ENCODE data around the gene TEX22. TPM values are rescaled to one million over a fixed set of nuclear protein-coding genes. Genes with fewer than 3 reads are reported as not detected.

Gene TEX22
- total RNA-seq, 1 donor from 2014 or later: 1.3 TPM

DNA sequence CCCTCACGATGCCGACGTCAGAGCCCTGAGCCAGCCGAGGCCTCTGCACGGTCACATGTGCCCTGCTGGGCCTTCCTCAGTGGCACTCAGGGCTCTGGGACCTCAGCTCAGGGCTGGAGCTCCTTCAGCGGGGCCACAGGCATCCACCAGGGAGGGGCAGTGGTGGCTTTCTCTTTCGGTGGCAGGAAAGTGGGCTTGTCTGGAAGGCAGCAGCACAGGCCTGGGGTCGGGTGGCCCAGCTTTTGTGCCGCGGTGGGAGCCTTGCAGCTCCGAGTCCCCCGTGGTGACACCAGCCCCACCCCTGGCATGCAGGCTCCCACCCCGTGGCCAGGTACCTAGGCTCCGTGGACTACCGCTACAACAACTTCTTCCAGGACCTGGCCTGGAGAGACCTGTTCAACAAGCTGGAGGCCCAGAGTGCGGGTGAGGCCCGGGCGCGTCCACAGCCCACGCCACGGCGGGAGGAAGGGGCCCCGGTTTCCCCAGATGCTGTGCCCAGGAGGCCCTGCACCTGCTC lies 14.2 kb upstream of the TEX22 start:
- no peak for DNase-seq (ENCODE audit: low spot score)

DNA sequence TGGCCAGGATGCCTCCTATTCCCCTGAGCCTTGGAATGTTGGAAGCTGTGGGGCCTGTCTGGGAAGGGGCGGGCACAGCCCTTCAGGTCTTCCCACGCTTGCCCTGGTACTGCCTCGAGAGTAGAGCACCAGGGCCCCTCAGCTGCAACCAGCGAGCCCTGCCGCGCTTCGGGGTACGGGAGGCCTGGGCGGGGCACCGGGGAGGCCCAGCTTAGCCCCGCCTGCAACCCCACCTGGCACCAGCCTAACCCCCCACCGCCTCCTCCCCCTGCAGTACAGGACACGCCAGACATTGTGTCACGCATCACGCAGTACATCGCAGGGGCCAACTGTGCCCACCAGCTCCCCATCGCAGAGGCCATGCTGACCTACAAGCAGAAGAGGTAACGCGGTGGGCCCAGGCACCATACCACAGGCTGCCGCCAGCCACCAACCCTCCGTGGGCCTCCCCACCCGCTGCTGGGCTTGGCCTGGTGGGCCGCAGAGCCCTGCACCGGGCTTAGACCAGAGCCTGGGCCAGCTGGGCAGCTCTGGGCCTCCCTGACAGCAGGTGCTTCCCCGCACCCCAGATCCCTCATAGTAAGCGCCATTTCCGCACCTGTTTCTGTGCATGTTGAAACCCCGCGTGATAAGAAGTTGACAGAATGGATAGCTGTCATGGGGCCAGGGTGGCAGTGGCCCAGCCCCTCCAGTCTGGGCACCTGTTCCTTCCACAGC lies 13.6 kb upstream of the TEX22 start:
- ATAC-seq (no peak), DNase-seq (ENCODE audit: low spot score) (no peak)

More for the DNA sequence above, 14.2 kb upstream of the TEX22 start:
- no peak for ATAC-seq

DNA sequence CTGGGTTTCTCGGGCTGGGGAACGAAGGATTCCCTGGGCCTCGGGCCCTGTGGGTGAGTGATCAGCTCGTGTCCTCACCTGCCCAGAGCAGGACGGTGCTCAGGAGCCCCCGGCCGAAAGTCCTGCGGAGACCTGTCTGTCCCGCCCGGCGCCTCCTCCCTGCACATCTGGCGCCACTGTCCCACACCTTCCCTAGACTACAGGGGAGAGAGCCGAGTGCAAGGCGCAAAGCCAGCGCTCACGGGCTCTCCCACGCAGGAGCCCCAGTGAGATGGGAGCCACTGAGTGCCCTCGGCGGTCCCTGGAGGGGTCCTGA lies 13.1 kb upstream of the TEX22 start:
- no peak for DNase-seq (ENCODE audit: low spot score)
- no peak for ATAC-seq

DNA sequence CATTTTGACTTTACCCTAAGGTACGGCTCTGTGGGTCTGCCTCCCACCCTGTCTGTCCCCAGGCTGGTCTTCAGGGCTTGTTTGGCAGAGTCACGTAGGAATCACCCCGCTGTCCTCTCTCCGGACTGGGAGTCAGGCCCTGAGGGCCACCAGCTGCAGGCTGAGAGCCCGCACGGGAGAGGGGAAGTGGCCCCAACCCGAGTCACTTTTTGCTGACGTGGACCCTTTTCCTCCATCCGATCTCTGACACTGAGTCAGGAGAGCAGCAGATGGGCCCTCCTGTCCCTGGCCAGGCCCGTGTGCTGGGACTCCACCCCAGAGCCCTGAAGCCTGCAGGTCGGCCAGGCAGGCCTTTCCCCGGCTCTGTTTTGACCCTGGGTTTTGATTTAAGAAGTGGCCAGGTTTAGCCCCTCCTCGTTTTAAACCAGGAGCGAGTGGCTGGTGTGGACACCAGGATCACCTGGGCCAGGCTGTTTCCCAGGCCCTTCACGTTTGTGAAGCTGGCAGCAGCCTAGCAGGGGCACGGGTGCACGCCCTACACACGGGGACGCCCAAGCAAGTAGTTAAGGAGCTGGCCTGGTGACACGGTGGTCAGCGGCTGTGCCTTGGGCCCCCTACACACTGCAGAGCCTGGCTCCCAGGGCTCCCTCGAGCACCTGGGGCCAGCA lies 12.5 kb upstream of the TEX22 start:
- peak; percentile 12 for ATAC-seq
- no peak for DNase-seq (ENCODE audit: low spot score)

DNA sequence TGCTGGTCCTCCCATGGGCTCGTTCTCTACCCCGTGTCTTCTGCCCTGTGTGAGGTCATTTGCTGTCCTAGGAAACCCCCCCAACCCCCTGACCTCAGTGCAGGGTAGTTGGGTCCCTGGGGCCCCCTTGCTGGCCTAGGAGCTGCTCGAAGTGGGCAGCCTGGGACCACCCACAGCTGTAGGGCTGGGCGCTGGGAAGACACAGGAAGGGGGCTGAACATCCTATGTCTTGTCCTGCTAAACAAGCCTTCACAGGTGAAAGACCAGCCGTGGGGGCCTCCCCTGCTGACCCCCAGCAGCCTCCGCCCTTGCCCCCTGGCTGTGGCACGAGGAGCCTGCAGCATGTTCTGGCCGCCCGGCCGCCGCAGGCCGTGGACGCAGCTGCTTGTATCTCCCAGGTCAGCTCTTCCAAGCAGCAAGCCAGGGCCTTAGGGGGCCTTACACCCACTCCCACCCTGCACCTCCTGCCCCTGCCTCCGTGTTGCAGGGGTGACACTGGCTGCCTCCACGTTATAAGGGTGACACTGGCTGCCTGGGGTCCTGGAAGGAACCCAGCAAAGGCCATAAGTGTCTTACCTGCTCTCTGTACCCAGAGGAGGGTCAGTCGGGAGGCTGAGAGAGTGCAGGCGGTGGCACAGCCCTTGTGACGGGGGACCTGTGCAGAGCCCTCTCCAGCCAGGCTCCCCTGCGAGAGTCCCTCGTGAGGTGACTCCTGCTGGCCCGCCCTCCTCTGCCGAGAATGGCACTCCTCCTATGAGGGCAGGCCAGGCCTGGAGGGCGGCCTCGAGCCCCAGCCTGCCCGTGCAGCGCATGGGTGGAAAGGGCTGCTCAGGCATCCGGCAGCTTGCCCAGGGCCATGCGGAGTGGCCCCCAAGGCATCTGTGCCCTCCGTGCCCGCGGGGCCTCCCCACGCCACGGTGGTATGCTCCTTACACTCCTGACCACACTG lies 11.5 kb upstream of the TEX22 start:
- DNase-seq (ENCODE audit: low spot score) (no peak), ATAC-seq (no peak)

DNA sequence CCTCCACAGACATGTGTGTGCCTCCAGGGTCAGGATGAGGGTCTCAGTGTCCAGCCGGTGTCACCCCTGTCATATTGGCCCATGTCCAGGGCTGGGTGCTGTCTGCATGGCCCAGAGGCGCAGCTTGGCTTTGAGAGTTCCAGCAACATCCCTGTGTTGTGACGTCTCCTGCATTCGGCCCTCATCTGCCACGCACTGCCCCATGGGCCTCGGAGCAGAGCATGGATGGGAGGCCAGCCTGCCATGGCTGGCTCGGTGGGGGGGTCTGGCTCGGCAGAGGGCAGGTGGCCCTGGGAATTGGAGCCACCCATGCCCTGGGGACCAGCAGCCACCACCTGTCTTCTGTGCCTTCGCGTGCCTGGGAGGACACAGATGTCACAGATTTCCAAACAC lies 10.8 kb upstream of the TEX22 start:
- ATAC-seq (no peak), DNase-seq (ENCODE audit: low spot score) (no peak)

DNA sequence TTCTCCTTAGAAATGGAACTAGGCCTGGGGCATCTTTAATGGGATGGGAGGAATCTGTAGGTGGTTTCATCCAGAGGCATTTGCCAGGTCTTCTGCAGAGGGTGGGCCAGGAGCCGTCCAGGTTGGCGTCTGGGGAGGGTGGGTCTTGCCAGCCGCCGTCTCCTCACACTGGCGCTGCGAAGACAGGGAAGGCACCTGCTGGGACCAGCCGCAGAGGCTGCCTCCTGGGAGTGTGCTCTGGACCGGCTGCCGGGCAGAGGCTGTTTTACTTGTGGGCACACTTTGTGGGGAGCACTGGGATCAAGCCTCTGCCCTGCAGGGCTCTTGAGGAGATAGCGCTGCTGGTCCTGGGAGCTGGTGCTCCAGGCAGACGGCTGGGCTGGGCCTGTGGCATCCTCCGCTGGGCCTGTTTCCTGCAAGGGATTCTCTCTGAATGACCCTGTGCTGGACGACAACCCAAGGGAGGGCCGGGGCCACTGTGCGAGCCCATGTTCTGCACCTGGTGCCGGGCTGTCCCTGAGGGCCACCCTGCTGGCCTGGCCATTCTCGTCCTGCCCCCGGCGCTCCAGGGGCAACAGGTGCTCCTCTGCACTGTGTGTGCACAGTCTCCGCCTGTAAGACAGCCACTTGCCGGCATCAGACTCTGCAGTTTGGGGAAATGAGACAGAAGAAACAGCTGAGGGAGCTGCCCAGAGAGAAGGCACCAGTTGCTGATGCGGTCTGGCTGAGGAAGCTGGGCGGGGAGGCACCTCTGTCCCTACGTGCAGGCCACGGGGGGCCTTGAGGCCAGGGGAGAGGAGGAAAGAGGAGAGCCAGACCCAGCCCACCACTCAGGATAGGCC lies 10.0 kb upstream of the TEX22 start:
- ATAC-seq (peak; percentile 14), DNase-seq (ENCODE audit: low spot score) (no peak)

DNA sequence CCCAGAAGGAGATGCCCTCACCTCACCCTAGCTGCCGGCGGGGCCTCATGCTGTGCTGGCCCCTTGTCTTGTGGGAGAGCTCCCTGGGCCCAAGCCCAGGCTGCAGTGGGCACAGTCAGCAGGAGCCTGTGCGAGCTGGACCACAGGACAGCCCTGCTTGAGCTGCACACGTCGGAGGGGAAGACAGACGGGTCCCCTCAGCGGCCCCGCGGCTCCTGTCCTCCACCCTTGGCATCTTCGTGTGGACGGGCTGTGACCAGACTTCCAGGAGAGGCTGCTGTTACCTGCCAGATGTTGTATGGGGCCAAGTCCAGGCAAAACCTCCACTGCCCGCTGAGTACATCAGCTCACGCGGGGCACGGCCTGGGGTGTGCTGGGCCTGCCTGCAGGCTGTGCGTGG lies 9.4 kb upstream of the TEX22 start:
- ATAC-seq (no peak), DNase-seq (ENCODE audit: low spot score) (no peak)

DNA sequence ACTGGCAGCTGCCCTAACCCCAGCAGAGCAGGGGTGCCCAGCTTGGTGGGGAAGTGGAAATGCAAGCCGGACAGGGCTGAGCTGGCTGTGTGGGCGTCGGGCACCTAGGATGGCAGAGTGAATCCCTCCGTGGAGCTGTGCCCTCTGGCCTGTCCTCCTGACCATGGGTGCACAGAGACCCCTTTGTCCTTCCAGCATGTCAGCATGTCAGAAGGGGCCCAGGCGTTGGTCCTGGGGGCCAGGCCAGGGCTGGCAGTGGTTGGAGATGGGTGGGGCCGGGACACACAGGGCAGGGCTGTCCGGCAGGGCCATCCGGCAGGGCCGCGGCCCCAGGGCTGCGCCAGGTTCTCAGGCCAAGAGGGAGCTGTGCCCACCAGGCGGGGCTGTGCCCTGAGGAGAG lies 8.8 kb upstream of the TEX22 start:
- no peak for ATAC-seq
- no peak for DNase-seq (ENCODE audit: low spot score)

DNA sequence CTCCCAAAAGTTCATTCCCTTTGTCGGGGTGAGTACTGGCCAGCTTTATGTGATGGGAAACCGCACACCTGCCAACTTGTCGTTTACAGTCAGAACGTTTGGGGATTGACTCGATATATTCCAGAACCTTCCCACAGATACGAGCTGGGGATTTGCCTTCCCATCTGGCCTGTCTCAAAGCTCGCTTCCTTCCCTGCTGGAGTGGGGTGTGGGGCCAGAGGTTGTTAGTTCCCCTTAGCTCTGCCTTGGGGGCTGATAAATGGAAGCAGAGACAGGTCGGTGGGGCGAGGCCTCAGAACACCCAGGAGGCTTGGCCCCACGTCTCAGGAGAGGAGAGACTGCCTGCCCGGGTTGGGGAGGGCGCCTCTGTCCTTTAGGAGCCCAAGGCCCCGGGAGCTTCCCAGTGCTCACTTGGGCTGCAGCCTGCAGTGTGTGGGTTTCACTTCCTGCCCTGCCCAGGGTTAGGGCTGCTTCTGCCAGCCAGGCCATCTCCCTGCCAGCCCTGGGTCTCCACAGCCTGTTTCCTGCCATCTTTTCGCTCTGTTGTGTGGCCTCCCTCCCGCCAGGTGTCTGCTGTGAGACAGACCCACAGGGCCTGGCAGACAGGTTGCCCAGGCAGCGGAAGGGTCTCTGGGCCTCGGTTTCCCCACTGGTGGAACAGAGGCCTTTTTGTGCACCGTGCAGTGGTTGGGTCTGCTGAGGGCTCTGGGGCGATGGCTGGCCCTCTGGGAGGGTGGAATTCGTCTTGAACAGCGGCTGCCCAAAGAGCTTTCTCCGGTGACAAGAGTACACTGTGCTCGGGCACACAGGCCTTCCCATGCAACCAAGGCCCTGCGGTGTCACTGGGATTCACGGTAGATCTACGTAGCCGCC lies 8.1 kb upstream of the TEX22 start:
- no peak for DNase-seq (ENCODE audit: low spot score)

DNA sequence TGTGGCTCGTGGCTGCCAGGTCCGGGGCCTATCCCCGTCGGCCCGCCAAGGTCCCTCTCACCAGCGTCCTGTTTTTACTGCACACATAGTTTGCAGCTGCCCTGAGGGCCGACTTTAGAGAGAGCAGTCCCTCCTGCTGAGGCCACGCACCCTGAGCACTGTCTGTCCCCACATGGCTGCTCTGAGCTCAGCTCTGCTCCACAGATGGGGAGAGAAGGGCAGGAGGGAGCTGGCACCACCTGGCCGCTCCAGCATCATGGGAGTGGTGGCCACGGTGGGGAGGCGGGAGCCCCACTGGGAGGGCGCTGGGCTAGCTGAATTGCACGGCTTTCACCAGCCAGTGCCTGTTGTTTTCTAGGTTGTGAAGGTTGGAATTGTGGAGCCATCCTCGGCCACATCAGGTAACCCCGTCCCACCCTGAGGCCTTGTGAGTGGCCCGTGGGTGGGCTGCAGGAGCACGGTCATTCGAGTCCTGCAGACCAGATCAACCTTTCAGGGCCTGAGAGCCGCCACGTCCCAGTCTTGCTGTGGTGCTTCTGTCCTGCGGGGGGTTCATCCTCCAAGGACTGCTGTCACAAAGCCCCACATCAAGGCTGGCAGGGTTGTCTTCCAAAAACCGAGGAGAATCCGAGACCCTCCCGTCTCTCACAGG lies 7.4 kb upstream of the TEX22 start:
- ATAC-seq (no peak), DNase-seq (ENCODE audit: low spot score) (no peak)

More for the DNA sequence above, 8.1 kb upstream of the TEX22 start:
- ATAC-seq: peak; percentile 30

DNA sequence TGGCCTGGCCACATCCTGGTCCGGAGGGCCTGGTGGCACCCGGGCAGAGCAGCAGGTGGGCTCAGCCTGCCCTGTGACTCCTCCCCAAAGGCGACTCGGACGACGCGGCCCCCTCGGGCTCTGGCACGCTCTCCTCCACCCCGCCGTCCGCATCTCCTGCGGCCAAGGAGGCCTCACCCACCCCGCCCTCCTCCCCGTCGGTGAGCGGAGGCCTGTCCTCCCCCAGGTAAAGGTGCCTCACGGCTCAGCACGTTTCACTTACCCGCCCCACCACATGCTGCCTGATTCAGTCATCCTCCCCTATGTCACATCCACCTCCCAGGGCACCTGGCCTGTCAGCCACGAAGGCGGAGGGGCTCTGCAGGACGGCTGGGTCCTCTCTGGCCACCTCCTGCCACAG lies 6.8 kb upstream of the TEX22 start:
- no peak for DNase-seq (ENCODE audit: low spot score)

DNA sequence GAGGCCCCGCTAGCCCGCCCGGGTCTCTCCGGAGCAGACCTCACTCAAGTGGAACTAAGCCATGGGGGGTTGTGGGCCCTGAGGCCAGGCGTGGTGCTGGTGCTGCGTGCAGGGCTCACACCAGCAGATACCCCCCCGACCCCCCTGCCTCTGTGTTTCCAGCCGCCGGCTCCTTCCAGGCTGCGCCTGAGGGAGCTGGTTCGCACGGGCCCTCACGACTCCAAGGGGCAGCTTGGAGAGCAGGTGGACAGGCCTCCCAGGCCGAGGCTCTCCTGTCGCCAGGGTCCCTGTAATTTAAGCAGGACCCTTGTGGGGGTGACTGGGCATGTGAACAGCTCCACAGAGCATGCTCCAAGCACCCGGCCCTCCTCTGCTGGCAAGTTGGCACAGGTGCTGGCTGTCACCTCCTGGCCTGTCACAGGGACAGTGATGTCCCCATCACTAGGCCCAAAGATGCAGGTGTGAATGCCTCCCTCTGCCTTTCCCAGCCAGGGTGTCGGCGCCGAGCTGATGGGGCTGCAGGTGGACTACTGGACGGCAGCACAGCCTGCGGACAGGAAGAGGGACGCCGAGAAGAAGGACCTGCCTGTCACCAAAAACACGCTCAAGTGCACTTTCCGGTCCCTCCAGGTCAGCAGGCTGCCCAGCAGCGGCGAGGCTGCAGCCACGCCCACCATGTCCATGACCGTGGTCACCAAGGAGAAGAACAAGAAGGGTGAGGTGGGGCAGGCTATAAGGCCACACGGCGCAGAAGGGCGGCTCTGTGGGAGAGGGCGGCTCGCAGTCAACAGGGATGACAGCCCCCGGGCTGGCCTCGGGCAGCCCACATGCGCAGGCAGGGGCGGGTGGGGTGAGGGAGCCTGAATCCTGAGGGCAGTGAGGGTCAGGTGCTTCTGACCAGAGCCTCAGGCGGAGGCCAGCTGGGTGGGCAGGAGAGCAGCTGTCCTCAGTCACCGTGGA lies 5.9 kb upstream of the TEX22 start:
- DNase-seq (ENCODE audit: low spot score) (no peak), ATAC-seq (no peak)

More for the DNA sequence above, 6.8 kb upstream of the TEX22 start:
- ATAC-seq: no peak

DNA sequence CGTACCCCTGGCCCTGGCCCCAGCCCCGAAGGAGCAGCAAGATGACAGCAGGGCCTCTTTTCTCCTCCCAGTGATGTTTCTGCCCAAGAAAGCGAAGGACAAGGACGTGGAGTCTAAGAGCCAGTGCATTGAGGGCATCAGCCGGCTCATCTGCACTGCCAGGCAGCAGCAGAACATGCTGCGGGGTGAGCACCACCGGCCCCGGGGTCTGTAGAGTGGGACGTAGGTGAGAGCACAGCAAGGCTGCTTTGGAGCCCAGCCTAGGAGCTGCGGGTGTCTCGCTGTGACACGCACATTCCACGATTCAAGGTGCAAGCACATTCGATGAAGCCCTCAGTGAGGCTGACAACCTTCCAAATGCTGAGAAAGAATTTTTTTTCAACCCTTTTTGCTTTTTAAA lies 5.2 kb upstream of the TEX22 start:
- ATAC-seq (no peak), DNase-seq (ENCODE audit: low spot score) (no peak)

DNA sequence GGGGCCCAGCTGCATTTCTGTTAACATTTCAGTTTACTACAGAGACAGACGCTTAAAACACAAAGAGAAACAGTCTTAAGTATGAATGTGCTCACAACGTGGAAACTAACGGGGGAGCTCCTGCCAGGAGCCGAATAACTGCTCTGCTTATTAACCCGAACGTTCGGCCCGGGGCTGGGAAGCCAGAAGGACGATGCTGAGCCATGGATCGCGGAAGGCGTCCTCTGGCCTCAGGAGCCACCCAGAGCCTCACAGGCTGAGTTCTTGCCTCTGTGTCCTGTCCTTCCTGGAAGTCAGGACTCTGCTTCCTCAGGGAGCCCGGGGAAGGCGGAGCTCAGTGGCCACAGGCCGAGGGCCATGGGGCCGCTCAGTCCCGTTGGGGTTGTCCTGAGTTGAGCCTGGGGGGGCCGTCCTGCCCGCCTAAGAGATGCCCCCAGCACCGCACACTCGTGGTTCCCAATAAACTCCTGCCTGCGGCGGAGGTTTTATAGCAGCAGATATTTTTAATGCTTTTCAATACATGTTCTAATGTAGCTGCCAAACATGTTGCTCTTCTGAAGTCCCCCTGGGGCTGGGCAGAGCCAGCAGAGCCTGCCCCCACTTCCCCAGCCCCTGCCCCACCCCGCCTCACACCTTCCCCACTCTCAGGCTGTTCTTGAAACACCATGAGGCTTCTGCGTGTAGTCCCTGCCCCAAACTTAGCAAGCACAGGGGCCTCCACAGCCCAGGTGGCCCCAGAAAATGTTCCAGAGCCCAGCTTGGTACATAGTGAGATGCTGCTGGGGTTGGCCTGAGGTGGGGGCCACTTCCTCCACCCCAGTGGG lies 3.4 kb upstream of the TEX22 start:
- ATAC-seq (no peak), DNase-seq (ENCODE audit: low spot score) (no peak)

DNA sequence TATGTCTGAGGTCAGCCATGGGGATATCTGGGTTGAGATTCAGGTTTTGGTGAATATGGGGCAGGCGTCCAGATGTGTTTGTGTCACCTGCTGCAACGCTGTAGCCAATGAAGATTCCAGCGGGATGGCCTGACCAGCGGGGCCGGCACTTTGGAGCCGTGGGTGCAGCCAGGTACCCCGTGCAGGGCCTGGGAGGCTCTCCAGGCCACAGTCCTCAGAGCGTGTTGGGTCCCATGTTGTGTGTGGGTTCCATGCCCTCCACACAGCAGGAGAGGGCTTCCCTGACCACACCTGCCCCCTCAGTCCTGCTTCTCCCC lies 2.8 kb upstream of the TEX22 start:
- ATAC-seq: no peak
- DNase-seq (ENCODE audit: low spot score): no peak

DNA sequence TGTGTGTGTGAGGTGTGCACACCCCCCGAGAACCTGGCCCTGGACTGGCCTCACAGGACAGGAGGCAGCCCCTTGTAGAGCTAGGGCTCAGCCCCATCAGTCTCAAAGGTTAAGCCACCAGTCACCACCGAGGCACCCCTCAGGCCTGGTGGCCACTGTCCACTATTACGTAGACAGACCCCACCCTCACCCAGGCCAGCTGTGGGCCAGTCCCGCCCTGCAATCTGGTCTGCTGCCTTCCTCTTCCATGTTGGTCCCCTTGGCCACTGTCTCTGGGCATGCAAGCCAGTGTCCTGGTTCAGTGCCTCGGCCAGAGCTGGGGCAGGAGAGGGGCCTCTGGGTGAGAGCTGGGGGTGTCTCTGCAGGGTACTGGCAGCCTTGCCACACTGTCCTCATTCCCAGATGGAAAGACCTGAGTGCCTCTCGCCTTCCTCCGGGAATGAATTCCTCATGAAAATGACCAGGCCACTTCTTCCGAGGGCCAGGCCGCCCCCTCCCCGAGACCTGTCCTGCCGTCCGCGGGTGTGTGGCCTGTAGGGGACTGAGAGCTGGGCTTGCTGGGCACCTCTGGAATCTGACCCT lies 897 bp upstream of the TEX22 start:
- DNase-seq (ENCODE audit: low spot score) (no peak), ATAC-seq (peak; percentile 3)
